Neural progenitor cell (in vitro differentiated cells): ENCODE measurements around the gene PBX4.

Experiments used
- CTCF ChIP-seq: fragments of 200-600 bp; sonication (generic); IDR thresholded peaks from 2 replicates; pipeline ENCODE4 v1.5.1; 2017; ENCODE audit warnings: antibody characterized with exemption, mild to moderate bottlenecking
- EZH2 ChIP-seq: fragments of 200-600 bp; sonication (generic); IDR thresholded peaks from 2 replicates; pipeline ENCODE4 v1.6.1; 2017; ENCODE audit warnings: antibody characterized with exemption, mild to moderate bottlenecking, moderate library complexity
- EZH2phosphoT487 ChIP-seq: fragments of 200-600 bp; sonication (generic); IDR thresholded peaks from 2 replicates; pipeline ENCODE4 v1.6.1; 2017; ENCODE audit warnings: antibody characterized with exemption

- TF ChIP-seq CTCF = no peak
- TF ChIP-seq EZH2 = no peak
- no peak for TF ChIP-seq EZH2phosphoT487
Measured at GRCh38 chr19:19532806-19533701, 85.4 kb downstream of the PBX4 start.
